T47D (cell line): Measurements from ENCODE around the gene FAM83F.

ENCODE experiments used
- DNase-seq, 2 experiments: peaks; one replicate each; pipeline versions ENCODE4 v3.0.0 to v3.0.0-alpha.2; 2011 to 2012; ENCODE audit warnings: low read depth in 1 of 2, low spot score in 1 of 2
- JUND ChIP-seq: IDR thresholded peaks from 2 replicates; pipeline ENCODE4 v1.6.1; 2012; ENCODE audit warnings: low read depth
- in situ Hi-C: cut with HindIII; loops from 2 replicates; pipeline ENCODE4 v1.10.0; 2016; ENCODE audit warnings: low sequenced_read_pairs, low pct_unique_long_range_greater_than_20kb

Gene FAM83F

DNA sequence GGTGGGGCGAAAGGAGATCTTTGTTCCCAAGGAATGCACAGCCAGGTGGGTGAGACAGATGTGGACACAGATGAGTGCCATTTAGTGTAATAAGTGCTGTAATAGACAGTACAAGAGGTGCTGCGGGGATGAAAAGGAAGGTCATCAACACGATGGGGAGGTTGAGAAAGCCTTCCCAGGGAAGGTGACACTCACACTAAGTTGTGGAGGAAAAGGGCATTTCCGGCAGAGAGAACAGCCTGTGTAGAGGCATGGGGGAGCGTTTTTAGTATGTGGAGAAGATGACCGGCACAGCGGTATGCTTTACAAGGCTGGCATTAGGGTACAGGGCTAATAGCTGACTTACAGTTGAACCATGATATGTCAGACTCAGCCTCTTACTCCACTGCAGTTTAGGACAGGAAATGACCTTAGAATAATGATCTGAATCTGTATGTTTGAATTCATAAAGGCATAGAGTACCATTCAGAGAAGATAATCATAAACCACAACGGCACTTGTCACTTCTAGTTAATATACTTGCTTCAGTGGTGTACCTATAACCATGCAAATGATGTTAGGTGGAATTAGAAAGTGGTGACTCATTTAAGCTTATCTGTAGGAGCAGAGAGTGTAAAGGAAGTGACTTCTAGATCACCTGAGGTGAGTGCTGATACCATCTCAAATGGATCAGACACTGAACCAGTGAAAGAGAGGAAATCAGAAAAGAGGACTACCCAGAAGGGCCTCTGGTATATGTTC lies 60.6 kb downstream of the FAM83F start:
- no peak for TF ChIP-seq JUND
- in situ Hi-C loops, result no loop called here
- no peak for DNase-seq

DNA sequence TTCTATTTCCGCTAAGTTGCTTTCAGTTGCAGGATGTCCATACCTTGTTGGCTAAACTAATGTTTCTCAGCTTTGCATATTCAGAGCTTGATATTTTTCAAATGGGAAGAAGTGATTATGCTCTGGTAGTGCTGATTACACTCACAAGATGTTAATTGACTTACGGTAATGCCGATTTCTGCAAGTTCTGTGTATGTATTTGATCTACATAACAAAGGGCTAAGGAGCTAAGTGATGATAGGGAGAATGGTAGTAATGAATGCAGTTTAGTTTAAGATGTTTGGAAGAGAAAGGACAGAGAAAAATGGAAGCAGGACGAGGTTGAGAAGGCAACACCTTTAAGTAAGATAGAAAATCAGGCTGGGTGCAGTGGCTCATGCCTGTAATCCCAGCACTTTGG lies 61.4 kb downstream of the FAM83F start:
- no peak for TF ChIP-seq JUND
- DNase-seq, result no peak
- in situ Hi-C loops, result no loop called here

DNA sequence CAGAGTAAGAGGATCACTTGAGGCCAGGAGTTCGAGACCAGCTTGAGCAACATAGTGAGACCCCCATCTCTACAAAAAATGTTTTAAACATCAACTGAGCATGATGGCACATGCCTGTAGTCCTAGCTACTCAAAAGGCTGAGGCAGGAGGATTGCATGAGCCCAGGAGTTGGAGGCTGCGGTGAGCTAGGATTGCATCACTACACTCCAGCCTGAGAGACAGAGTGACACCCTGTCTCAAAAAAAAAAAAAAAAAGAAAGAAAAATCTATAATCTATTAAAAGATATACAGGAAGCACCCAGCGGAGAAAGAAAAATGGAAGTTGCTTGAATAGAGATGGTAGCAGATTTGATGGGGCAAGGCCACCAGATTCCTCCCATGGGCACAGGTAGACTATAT lies 61.8 kb downstream of the FAM83F start:
- in situ Hi-C loops, result no loop called here
- no peak for DNase-seq
- no peak for TF ChIP-seq JUND

DNA sequence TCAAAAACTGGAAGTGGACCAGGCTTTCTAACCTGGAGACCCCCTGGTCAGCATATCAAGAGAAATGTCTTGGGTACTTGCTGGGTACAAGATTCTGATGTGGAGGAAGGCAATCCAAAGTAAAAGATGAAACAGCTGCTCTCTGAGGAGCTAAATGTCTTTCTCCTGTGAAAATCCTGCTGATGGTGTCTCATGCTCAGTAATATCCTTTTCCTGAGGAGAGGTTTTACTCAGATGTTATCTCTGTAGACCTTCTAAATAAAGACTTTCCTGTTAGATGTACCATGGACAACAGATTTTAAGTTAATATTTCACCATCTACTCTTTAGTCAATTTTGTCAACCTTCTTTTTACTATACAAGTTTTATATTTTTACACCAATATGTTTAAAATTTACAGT lies 62.9 kb downstream of the FAM83F start:
- no peak for DNase-seq
- in situ Hi-C loops, result no loop called here
- no peak for TF ChIP-seq JUND

DNA sequence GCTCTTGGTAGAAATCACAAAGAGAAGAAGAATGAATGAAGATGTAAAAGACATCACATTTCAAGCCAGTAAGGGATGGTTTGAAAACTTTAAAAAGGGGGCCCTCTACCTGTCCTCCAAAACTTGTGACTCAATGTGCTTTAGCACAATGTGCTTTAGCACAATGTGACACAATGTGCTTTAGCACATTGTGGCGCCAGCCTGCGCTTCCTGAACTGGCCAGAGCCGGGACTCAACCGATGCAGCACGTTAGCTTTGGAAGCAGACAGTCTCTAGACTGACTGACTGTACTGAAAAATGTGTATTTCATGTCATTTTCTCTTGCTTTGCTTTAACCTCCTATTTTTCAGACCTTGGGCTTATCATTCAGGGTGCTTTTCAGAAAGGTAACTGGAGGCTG lies 63.5 kb downstream of the FAM83F start:
- in situ Hi-C loops, result no loop called here
- DNase-seq, result no peak
- TF ChIP-seq JUND, result no peak

DNA sequence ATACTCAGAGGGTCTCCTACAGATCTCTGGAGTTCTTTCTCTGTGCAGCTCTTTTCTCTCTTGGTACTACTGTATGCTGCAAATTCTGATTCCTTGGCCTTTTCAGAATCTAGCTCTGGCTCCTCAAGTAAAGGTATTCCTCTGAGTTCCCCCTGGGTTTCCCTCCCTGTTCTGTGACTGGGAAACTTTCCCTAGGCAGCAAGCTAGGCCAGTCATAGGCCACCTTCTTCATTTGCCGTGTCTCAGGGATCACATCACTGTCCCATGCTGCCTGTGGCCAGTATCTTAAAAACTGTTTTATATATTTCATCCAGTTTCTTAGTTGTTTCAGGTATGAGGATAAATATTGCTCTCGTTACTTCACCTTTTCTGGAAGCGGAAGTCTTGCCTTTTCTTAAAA lies 71.2 kb downstream of the FAM83F start:
- no peak for TF ChIP-seq JUND
- in situ Hi-C loops, result no loop called here
- no peak for DNase-seq

DNA sequence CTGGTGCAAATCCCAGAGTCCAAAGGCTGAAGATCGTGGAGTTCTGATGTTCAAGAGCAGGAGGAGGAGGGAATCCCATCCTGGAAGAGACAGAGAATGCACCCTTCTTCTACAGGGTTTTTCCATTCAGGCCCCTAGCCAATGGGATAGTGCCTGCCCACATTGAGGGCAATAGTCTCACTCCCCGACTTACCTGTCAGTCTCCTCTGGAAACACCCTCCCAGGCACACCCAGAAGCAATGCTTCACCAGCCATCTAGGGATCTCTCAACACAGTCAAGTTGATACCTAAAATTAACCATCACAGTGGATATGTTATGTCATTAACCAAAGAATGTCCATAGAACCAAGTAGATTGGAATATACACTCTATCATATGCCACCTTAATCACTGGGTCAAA lies 72.9 kb downstream of the FAM83F start:
- in situ Hi-C loops, result no loop called here

DNA sequence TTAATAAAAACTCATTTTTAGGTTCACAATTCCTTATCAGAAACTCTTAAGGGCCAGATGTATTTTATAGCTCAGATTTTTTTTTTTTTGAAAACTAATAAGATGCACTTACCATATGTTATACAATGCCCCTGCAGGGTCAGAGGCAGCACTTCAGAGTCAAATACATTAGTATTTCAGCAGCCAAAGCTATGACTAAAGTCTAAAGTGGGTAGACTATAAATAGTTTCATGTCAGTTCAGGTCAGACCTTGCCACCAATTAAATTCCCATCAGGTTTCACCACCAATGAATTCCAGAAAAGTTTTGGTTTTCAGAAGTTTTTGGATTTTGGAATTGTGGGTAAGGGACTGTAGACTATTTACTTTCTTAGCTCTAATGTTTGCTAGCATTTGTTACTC lies 75.9 kb downstream of the FAM83F start:
- TF ChIP-seq JUND, result no peak
- no peak for DNase-seq
- in situ Hi-C loops, result no loop called here

More for the DNA sequence above, 72.9 kb downstream of the FAM83F start:
- TF ChIP-seq JUND, result no peak
- no peak for DNase-seq

DNA sequence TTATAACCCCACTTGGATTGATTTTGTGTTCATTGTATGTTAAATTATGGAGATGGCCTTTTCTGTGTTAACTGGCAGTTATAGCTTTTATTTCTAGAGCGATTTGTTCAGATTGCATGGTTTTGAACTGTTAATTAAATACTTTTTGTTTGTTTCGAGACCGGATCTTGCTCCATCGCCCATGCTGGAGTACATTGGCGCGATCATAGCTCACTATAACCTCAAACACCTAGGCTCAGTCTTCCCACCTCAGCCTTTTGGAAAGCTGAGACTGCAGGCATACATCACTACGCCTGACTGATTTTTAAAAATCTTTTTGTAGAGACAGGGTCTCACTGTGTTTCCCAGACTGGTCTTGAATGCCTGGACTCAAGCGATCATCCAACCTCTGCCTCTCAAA lies 77.0 kb downstream of the FAM83F start:
- DNase-seq, result no peak
- TF ChIP-seq JUND, result no peak
- in situ Hi-C loops, result no loop called here

DNA sequence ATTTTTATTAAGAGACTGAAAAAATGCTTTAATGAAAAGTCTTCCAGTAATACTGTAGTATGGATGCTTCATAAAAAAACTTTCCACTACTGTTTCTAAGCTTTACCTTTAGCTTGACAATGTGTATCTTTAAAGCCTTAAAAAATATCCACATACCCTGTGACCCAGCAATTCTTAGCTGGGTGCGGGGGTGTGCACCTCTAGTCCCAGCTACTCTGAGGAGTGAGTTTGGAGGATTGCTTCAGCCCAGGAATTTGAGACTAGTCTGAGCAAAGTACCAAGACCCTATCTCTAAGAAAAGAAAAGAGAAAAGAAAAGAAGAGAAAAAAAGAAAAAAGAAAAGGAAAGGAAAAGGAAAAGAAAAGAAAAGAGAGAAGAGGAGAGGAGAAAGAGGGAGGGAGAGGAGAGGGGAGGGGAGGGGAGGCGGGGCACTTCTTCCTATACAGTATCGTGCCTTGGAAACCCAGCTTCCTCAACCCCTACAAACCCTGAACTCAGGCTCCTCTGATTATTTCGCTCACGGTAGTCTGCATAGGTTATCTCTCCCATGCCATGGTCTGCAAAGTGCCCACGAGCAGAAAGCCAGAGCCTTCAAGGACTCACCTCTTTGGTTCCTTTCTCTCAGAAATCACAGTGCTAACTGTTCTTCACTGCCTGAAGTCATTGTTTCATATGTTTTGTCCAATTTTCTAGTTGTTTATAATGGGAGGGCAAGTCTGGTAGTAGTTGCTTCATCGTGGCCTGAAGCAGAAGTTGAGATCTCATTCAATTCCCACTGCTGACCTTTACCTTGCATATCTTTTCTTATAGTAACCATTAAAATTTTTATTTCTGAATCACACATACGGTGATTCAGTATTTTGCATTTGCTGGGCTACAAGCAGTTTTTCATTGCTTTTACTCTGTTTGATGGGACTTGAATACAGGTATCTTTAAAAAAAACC lies 82.2 kb downstream of the FAM83F start:
- no peak for TF ChIP-seq JUND
- DNase-seq, result no peak
- in situ Hi-C loops, result no loop called here

DNA sequence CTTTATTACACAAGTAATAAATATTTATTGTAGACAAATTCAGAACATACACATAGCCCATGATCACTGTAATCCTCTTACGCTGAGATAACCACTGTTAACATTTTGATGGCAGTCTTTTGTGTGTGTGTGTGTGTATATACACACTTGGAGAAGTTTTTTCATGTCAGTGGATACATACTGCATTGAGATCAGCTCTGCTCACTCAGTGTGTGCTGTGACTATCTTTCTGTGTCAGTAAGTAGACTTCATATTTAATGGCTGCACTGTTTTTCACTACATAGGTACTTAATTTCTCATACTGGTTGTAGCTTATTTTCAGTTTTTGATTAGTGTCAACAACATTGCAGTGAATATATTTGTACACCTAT lies 82.9 kb downstream of the FAM83F start:
- no peak for DNase-seq
- no peak for TF ChIP-seq JUND
- in situ Hi-C loops, result no loop called here

DNA sequence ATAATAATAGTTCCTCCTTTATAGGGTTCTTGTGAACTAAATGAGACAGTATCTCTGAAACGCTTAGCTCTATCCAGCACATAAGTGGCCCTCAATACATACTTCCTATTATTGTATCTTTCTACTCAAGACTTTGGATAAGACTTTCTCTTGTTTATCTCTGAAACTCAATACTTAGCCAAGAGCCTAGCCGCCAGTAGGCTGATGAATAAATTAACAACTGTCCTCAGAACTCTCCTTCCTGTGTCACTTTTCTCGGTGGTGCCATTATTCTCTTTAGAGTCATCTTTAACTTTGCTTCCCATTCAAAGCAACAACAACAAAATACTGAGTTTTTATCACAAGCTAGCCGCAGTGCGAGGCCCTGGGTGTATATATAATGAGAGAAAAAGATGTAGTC lies 86.9 kb downstream of the FAM83F start:
- in situ Hi-C loops, result no loop called here

DNA sequence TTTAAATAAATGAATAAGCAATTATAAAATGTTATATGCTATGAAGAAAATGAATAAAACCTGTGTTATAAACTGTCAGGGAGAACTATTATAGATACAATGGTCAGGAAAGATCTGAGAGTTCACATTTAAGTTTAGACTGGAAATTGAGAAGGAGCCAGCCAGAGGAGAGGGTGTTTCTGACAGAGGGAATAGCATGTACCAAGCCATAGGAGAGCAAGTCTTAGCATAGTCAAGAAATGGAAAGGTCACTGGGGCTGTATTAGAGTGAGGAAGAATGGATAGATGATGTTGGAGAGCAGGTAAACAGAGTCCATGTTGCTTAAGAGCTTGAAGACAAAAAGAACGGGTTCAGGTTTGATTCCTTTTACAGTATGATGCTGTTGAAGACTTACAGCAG lies 87.4 kb downstream of the FAM83F start:
- DNase-seq, result no peak
- in situ Hi-C loops, result no loop called here
- no peak for TF ChIP-seq JUND

More for the DNA sequence above, 86.9 kb downstream of the FAM83F start:
- no peak for TF ChIP-seq JUND
- no peak for DNase-seq
